H1 (cell line): ENCODE results near the gene HDAC6. TPM values are rescaled to one million over a fixed set of nuclear protein-coding genes. Genes with fewer than 3 reads are reported as not detected.

Experiments used
- CTCF ChIA-PET: fragments of 300-600 bp; sonication (Branson Sonifier 250); formaldehyde crosslinking; loops from one replicate; lab custom pipeline; 2021; ENCODE audit not compliant: partially characterized antibody; lab: Charles Lee
- POLR2A ChIA-PET: fragments of 300-600 bp; sonication (Branson Sonifier 250); formaldehyde crosslinking; loops from one replicate; lab custom pipeline; 2021; ENCODE audit warnings: inconsistent platforms; ENCODE audit not compliant: partially characterized antibody; lab: Charles Lee
- DNase-seq, 2 experiments: peaks; one replicate each; pipeline versions ENCODE4 v3.0.0 to v3.0.0-alpha.2; 2010 to 2022; ENCODE audit warnings: low spot score in 2 of 2, low read depth in 1 of 2, mixed read lengths in 1 of 2
- FAIRE-seq: peaks from 2 replicates; lab custom pipeline; 2011; peaks lifted over from hg19 to GRCh38; lab: Jason Lieb, UNC
- H2AFZ ChIP-seq: 2 replicates; pipeline ENCODE4 v1.8.1; 2012; ENCODE audit warnings: low read length, inconsistent platforms
- H2AK5ac ChIP-seq: 2 replicates; pipeline ENCODE4 v1.6.1; 2013; ENCODE audit warnings: low read depth, low read length
- H2BK120ac ChIP-seq: replicated peaks from 2 replicates; pipeline ENCODE3; 2013; ENCODE audit warnings: low read depth, low read length, inconsistent platforms
- H2BK12ac ChIP-seq: 2 replicates; pipeline ENCODE4 v1.6.1; 2013; ENCODE audit warnings: low read depth, low read length
- H2BK15ac ChIP-seq: 2 replicates; pipeline ENCODE4 v1.6.1; 2013; ENCODE audit warnings: low read length
- H2BK20ac ChIP-seq: 2 replicates; pipeline ENCODE4 v1.6.1; 2013; ENCODE audit warnings: low read length
- H2BK5ac ChIP-seq: 2 replicates; pipeline ENCODE4 v1.6.1; 2013; ENCODE audit warnings: low read depth, low read length
- H3K14ac ChIP-seq: 2 replicates; pipeline ENCODE4 v1.6.1; 2013; ENCODE audit warnings: inconsistent platforms; ENCODE audit not compliant: insufficient read length
- H3K18ac ChIP-seq: 2 replicates; pipeline ENCODE4 v1.6.1; 2013; ENCODE audit warnings: low read length; ENCODE audit errors: extremely low read depth
- H3K23ac ChIP-seq: 2 replicates; pipeline ENCODE4 v1.6.1; 2013; ENCODE audit warnings: inconsistent platforms; ENCODE audit not compliant: insufficient read length
- H3K23me2 ChIP-seq: 2 replicates; pipeline ENCODE4 v1.6.1; 2013; ENCODE audit warnings: low read depth, low read length
- H3K27ac ChIP-seq: 2 replicates; pipeline ENCODE4 v1.6.1; 2011; ENCODE audit warnings: low read depth, low read length, inconsistent platforms
- H3K27me3 ChIP-seq, 4 experiments: replicated peaks in 1 of 4; 1 replicate in 1 of 4; 2 replicates in 3 of 4; pipeline versions ENCODE4 v1.6.1 to v1.8.1; 2011 to 2013; ENCODE audit warnings: low read length in 3 of 4, mild to moderate bottlenecking in 3 of 4, inconsistent platforms in 2 of 4, mixed read lengths in 2 of 4, moderate library complexity in 1 of 4; ENCODE audit not compliant: control insufficient read depth in 3 of 4, insufficient read depth in 3 of 4; ENCODE audit errors: extremely low read depth in 1 of 4
- H3K36me3 ChIP-seq, 4 experiments: 2 replicates each; pipeline versions ENCODE4 v1.6.1 to v1.8.1; 2011 to 2013; ENCODE audit warnings: mild to moderate bottlenecking in 4 of 4, low read length in 3 of 4, moderate library complexity in 2 of 4, control low read depth in 1 of 4, inconsistent platforms in 1 of 4; ENCODE audit not compliant: insufficient read depth in 4 of 4, control insufficient read depth in 2 of 4
- H3K4ac ChIP-seq: replicated peaks from 2 replicates; pipeline ENCODE3; 2013; ENCODE audit warnings: low read length, low read depth, mixed read lengths, inconsistent platforms; ENCODE audit not compliant: insufficient read length
- H3K4me1 ChIP-seq, 4 experiments: replicated peaks in 1 of 4; 1 replicate in 1 of 4; 2 replicates in 3 of 4; pipeline versions ENCODE4 v1.6.1 to v1.8.1; 2011 to 2013; ENCODE audit warnings: low read length in 3 of 4, inconsistent platforms in 2 of 4, mixed read lengths in 1 of 4; ENCODE audit not compliant: insufficient read depth in 4 of 4, control insufficient read depth in 3 of 4
- H3K4me2 ChIP-seq, 2 experiments: 2 replicates each; pipeline versions ENCODE4 v1.6.1 to v1.8.1; 2011 to 2013; ENCODE audit warnings: low read depth in 2 of 2, low read length in 2 of 2, control low read depth in 1 of 2, inconsistent platforms in 1 of 2, mild to moderate bottlenecking in 1 of 2; ENCODE audit not compliant: insufficient read depth in 1 of 2
- H3K4me3 ChIP-seq, 4 experiments: fragments of 200-600, 300-600 bp in 1 of 4; sonication (generic), shearing (Covaris generic), sonication (Bioruptor Twin) in 1 of 4; 2 replicates each; pipeline versions ENCODE4 v1.5.1 to v1.8.1; 2011 to 2016; ENCODE audit warnings: low read length in 4 of 4, low read depth in 3 of 4, control low read depth in 2 of 4, inconsistent platforms in 2 of 4, mild to moderate bottlenecking in 2 of 4, mixed read lengths in 1 of 4, moderate library complexity in 1 of 4; ENCODE audit not compliant: insufficient read depth in 2 of 4; ENCODE audit errors: extremely low read depth in 1 of 4
- H3K56ac ChIP-seq: replicated peaks from 2 replicates; pipeline ENCODE3; 2013; ENCODE audit warnings: low read depth, mild to moderate bottlenecking, mixed read lengths, low read length, inconsistent platforms; ENCODE audit not compliant: insufficient read length
- H3K79me1 ChIP-seq: 2 replicates; pipeline ENCODE4 v1.6.1; 2013; ENCODE audit warnings: low read depth, low read length, control low read depth
- H3K79me2 ChIP-seq, 2 experiments: 2 replicates each; pipeline versions ENCODE4 v1.6.1 to v1.8.1; 2012 to 2013; ENCODE audit warnings: low read length in 2 of 2, mild to moderate bottlenecking in 2 of 2, inconsistent platforms in 1 of 2; ENCODE audit not compliant: insufficient read depth in 2 of 2, control insufficient read depth in 1 of 2
- H3K9ac ChIP-seq, 4 experiments: replicated peaks in 1 of 4; 1 replicate in 1 of 4; 2 replicates in 3 of 4; pipeline versions ENCODE4 v1.6.1 to v1.8.1; 2011 to 2013; ENCODE audit warnings: low read depth in 3 of 4, low read length in 3 of 4, control low read depth in 2 of 4, mild to moderate bottlenecking in 2 of 4, moderate library complexity in 2 of 4, inconsistent platforms in 1 of 4; ENCODE audit errors: extremely low read depth in 1 of 4
- H3K9me3 ChIP-seq, 2 experiments: 2 replicates each; pipeline versions ENCODE4 v1.6.1 to v1.8.1; 2012 to 2013; ENCODE audit warnings: mild to moderate bottlenecking in 2 of 2, moderate library complexity in 2 of 2, control low read depth in 1 of 2, inconsistent platforms in 1 of 2, low read depth in 1 of 2, low read length in 1 of 2, mixed read lengths in 1 of 2; ENCODE audit not compliant: insufficient read depth in 2 of 2
- H4K20me1 ChIP-seq, 2 experiments: replicated peaks in 1 of 2; 2 replicates each; pipeline versions ENCODE3 to v1.8.1; 2011 to 2013; ENCODE audit warnings: inconsistent platforms in 2 of 2, low read length in 2 of 2, mild to moderate bottlenecking in 1 of 2; ENCODE audit not compliant: insufficient read depth in 2 of 2, control insufficient read depth in 1 of 2
- H4K5ac ChIP-seq: 2 replicates; pipeline ENCODE4 v1.6.1; 2013; ENCODE audit warnings: low read length, low read depth, mixed read lengths, inconsistent platforms; ENCODE audit not compliant: insufficient read length
- H4K8ac ChIP-seq: 2 replicates; pipeline ENCODE4 v1.8.0; 2013; ENCODE audit warnings: mild to moderate bottlenecking, moderate library complexity, low read length, inconsistent platforms; ENCODE audit not compliant: insufficient read depth; ENCODE audit errors: extremely low read depth
- H4K91ac ChIP-seq: replicated peaks from 2 replicates; pipeline ENCODE3; 2013; ENCODE audit warnings: low read length, mixed read lengths, inconsistent platforms; ENCODE audit not compliant: insufficient read length
- RFX5 ChIP-seq: IDR thresholded peaks from 2 replicates; pipeline ENCODE4 v1.6.1; 2011; ENCODE audit warnings: low read depth, low read length, improper control_type of control experiment, borderline replicate concordance
- SRF ChIP-seq: IDR thresholded peaks from 2 replicates; pipeline ENCODE4 v1.6.1; 2011; ENCODE audit warnings: mild to moderate bottlenecking, low read depth, low read length, moderate library complexity
- WGBS, 2 experiments: shearing (Covaris generic) in 1 of 2; methylation state at CpG; one replicate each; pipeline versions ENCODE4 v1.1.6 to v1.1.7; 2013 to 2015; ENCODE audit warnings: low lambda C conversion rate in 2 of 2, mixed read lengths in 2 of 2, inconsistent platforms in 1 of 2, low coverage in 1 of 2, missing lambda C conversion rate in 1 of 2; ENCODE audit not compliant: insufficient replicate concordance in 2 of 2, insufficient coverage in 1 of 2, insufficient read length in 1 of 2; ENCODE audit errors: extremely low coverage in 1 of 2, missing lambda C conversion rate in 1 of 2; 5-methylcytosine and 5-hydroxymethylcytosine counted together
- polyA plus RNA-seq, 7 experiments: library from polyadenylated mRNA; depleted of rRNA in 3 of 7; stranded (reverse) in 5 of 7; unstranded in 2 of 7; fragments of >200 nt in 5 of 7; fragments of 200-250 nt in 2 of 7; gene quantifications; 1 replicate in 5 of 7; 2 replicates in 1 of 7; 4 replicates in 1 of 7; pipeline versions ENCODE4 v1.2.1 to v1.2.3, GENCODE V29; 2011 to 2013; ENCODE audit warnings: missing spikeins in 2 of 7, mixed read lengths in 2 of 7
- total RNA-seq: library from RNA; stranded (reverse); fragmentation: NEBNext Ultra II Directional; extraction: Animal tissue kit (Norgen Biotek cat#: 25700); gene quantifications from 2 replicates; pipeline ENCODE4 v1.2.1, GENCODE V29; 2021

Gene HDAC6
- total and polyA plus RNA-seq, 2 of the 8 experiments (the other 6 are each of a cell fraction or from before 2014, with no cell fraction given), result 34.0 to 51.8 TPM

DNA sequence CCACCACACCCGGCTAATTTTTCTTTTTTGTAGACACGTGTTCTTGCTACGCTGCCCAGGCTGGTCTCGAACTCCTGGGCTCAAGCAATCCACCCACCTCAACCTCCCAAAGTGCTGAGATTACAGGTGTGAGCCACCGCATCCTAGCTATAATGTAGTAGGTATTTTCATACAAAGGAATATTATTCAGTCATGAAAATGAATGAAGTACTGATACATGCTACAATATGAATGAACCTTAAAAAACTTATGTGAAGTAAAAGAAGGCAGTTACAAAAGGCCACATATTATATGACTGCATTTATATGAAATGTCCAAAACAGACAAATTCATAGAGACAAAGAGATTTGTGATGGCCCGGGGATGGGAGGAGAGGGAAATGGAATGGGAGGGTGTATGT is 20.2 kb upstream of the HDAC6 start:
- CTCF ChIA-PET, result interaction anchor here (0.7 kb wide), 1 partner anchor 123 kb away, joined by 3 read pairs; no protein-coding TSS in a partner anchor
- TF ChIP-seq RFX5, result no peak
- no peak for TF ChIP-seq SRF
- DNase-seq, result no peak

More for the DNA sequence above, 20.2 kb upstream of the HDAC6 start:
- H2BK120ac ChIP-seq, result no peak overlapping the region
- H3K9ac ChIP-seq, result no peak overlapping the region
- no peaks in the 10 kb centered on the region for H3K27me3 ChIP-seq
- no peak overlapping the region for H2AK5ac ChIP-seq
- no peak for FAIRE-seq
- H2BK5ac ChIP-seq, result no peak overlapping the region
- no peak overlapping the region for H4K5ac ChIP-seq
- H3K4me1 ChIP-seq, result no peaks in the 10 kb centered on the region
- POLR2A ChIA-PET, result no interaction called here
- H2BK15ac ChIP-seq, result no peak overlapping the region
- H3K56ac ChIP-seq, result no peak overlapping the region
- H3K23me2 ChIP-seq, result no peaks in the 10 kb centered on the region
- H4K8ac ChIP-seq, result no peak overlapping the region
- H3K4me3 ChIP-seq, result no peak overlapping the region
- no peak overlapping the region for H3K27ac ChIP-seq
- no peak overlapping the region for H3K18ac ChIP-seq
- no peaks in the 10 kb centered on the region for H3K79me2 ChIP-seq
- WGBS, 2 experiments, result 98% methylated on average over 6 of the region's 6 CpGs; no CpG with 5 or more reads in 1 of the 2 experiments
- no peak overlapping the region for H2BK12ac ChIP-seq
- H3K4me2 ChIP-seq, result no peak overlapping the region
- H2BK20ac ChIP-seq, result no peak overlapping the region
- no peaks in the 10 kb centered on the region for H4K20me1 ChIP-seq
- H3K23ac ChIP-seq, result no peak overlapping the region
- H2AFZ ChIP-seq, result no peak overlapping the region
- H3K36me3 ChIP-seq, result no peaks in the 10 kb centered on the region
- no peaks in the 10 kb centered on the region for H3K79me1 ChIP-seq
- H3K14ac ChIP-seq, result no peak overlapping the region
- no peak overlapping the region for H4K91ac ChIP-seq
- H3K9me3 ChIP-seq, result no peaks in the 10 kb centered on the region
- no peak overlapping the region for H3K4ac ChIP-seq
